Keratinocyte (primary cell): ENCODE results near the gene HCK. TPM values are rescaled to one million over a fixed set of nuclear protein-coding genes. Genes with fewer than 3 reads are reported as not detected.

ENCODE experiments used
- DNase-seq: peaks from one replicate; pipeline ENCODE4 v3.0.0-alpha.2; 2011; ENCODE audit warnings: low read depth, missing footprints, low spot score
- FAIRE-seq: peaks from 2 replicates; lab custom pipeline; 2011; peaks lifted over from hg19 to GRCh38; lab: Jason Lieb, UNC
- H2AFZ ChIP-seq: 2 replicates; pipeline ENCODE4 v1.6.0; 2012; ENCODE audit warnings: low read length, control low read depth, inconsistent platforms; ENCODE audit not compliant: control insufficient read depth
- H3K27ac ChIP-seq: 2 replicates; pipeline ENCODE4 v1.5.1; 2011; ENCODE audit warnings: low read length; ENCODE audit not compliant: control insufficient read depth, insufficient read depth
- H3K27me3 ChIP-seq: 3 replicates; pipeline ENCODE4 v1.6.0; 2011; ENCODE audit warnings: low read length; ENCODE audit not compliant: control insufficient read depth, insufficient read depth; ENCODE audit errors: extremely low read depth
- H3K36me3 ChIP-seq, 2 experiments: 2 replicates in 1 of 2; 3 replicates in 1 of 2; pipeline ENCODE4 v1.5.1; 2011; ENCODE audit warnings: low read length in 2 of 2, mild to moderate bottlenecking in 1 of 2; ENCODE audit not compliant: control insufficient read depth in 2 of 2, insufficient read depth in 2 of 2; ENCODE audit errors: extremely low read depth in 1 of 2
- H3K4me1 ChIP-seq: 3 replicates; pipeline ENCODE4 v1.5.1; 2011; ENCODE audit warnings: low read length; ENCODE audit not compliant: control insufficient read depth, insufficient read depth; ENCODE audit errors: extremely low read depth
- H3K4me2 ChIP-seq: 3 replicates; pipeline ENCODE4 v1.6.0; 2011; ENCODE audit warnings: low read depth, low read length; ENCODE audit not compliant: control insufficient read depth, insufficient read depth; ENCODE audit errors: extremely low read depth
- H3K4me3 ChIP-seq, 3 experiments: fragments of 200-600 bp in 1 of 3; sonication (generic) in 1 of 3; 2 replicates in 2 of 3; 3 replicates in 1 of 3; pipeline ENCODE4 v1.5.1; 2011 to 2016; ENCODE audit warnings: low read length in 3 of 3, mild to moderate bottlenecking in 3 of 3, control low read depth in 2 of 3, inconsistent platforms in 1 of 3, low read depth in 1 of 3, mixed read lengths in 1 of 3, mixed run types in 1 of 3, moderate library complexity in 1 of 3; ENCODE audit not compliant: control insufficient read depth in 2 of 3, insufficient read depth in 2 of 3; ENCODE audit errors: extremely low read depth in 1 of 3
- H3K79me2 ChIP-seq: 2 replicates; pipeline ENCODE4 v1.6.0; 2012; ENCODE audit warnings: low read length; ENCODE audit not compliant: control insufficient read depth, insufficient read depth
- H3K9ac ChIP-seq: 3 replicates; pipeline ENCODE4 v1.6.0; 2011; ENCODE audit warnings: low read length; ENCODE audit not compliant: control insufficient read depth, insufficient read depth; ENCODE audit errors: extremely low read depth
- H3K9me1 ChIP-seq: 3 replicates; pipeline ENCODE4 v1.6.0; 2011; ENCODE audit warnings: low read length; ENCODE audit not compliant: control insufficient read depth, insufficient read depth; ENCODE audit errors: extremely low read depth
- H3K9me3 ChIP-seq: 2 replicates; pipeline ENCODE4 v1.5.1; 2012; ENCODE audit warnings: low read depth, low read length; ENCODE audit not compliant: control insufficient read depth
- H4K20me1 ChIP-seq: 3 replicates; pipeline ENCODE4 v1.6.0; 2011; ENCODE audit warnings: low read length; ENCODE audit not compliant: control insufficient read depth, insufficient read depth; ENCODE audit errors: extremely low read depth
- CTCF ChIP-seq, 3 experiments: IDR thresholded peaks in 1 of 3; conservative IDR thresholded peaks in 1 of 3; optimal IDR thresholded peaks in 1 of 3; 2 replicates in 2 of 3; 3 replicates in 1 of 3; pipeline versions ENCODE3 to v1.5.1; 2011; ENCODE audit warnings: low read length in 3 of 3, mild to moderate bottlenecking in 3 of 3, moderate library complexity in 2 of 3, control low read depth in 1 of 3, inconsistent platforms in 1 of 3; ENCODE audit not compliant: insufficient read depth in 2 of 3; ENCODE audit errors: extremely low read depth in 1 of 3
- EZH2 ChIP-seq: IDR thresholded peaks from one replicate; pipeline ENCODE4 v1.6.1; 2012; ENCODE audit warnings: inconsistent platforms, mild to moderate bottlenecking, low read length, moderate library complexity
- dilution Hi-C: fragments of 300-500 bp; cut with MboI; formaldehyde crosslinking; loops from one replicate; pipeline ENCODE4 v1.7.0; 2020; ENCODE audit warnings: low sequenced_read_pairs; ENCODE audit not compliant: extremely low pct_ligation_motif_present
- polyA plus RNA-seq, 5 experiments: library from polyadenylated mRNA; depleted of rRNA in 3 of 5; stranded (reverse) in 3 of 5; stranded (forward) in 1 of 5; unstranded in 1 of 5; fragments of >200 nt; gene quantifications; 1 replicate in 1 of 5; 2 replicates in 3 of 5; 3 replicates in 1 of 5; pipeline versions ENCODE4 v1.2.1 to v1.2.3, GENCODE V29; 2011 to 2012; ENCODE audit warnings: missing spikeins in 2 of 5, low read depth in 1 of 5, low replicate concordance in 1 of 5

The HCK gene
- polyA plus RNA-seq, 1 donor (not counting 4 experiments of a cell fraction or from before 2014, with no cell fraction given): not detected

DNA sequence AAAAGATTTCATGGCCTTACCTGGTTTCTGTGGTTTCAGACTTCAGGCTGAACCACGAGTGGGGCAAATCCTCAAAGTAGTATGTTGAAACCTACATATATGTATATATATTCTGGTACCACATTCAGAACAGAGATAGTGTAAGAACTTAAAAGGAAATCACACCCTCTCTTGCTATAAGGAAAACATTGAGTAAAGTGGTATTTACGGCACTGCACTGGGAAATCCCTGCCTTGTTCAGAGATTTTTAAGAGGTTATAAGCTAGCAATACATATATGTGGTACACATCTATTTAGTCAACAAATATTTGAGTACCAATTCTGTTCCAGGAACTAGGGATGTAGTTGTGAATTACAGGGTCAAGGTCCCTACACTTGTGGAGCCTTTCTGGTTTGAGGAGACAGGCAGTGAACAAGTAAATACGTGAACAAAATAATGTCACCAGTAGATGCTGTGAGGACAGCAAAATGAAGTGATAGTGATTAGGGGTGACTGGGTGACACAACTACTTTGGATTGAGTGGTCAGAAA, 59.2 kb downstream of the HCK start:
- H3K27me3 ChIP-seq: no peaks in the 10 kb centered on the region
- H2AFZ ChIP-seq: no peak overlapping the region
- peaks cover 20% of the 10 kb centered on the region for H3K4me1 ChIP-seq
- TF ChIP-seq CTCF (optimal IDR thresholded peaks at IDR 0.05 in 1 of 3, IDR thresholded peaks at IDR 0.05 in 1 of 3, conservative IDR thresholded peaks at IDR 0.05 in 1 of 3; ENCODE audit: extremely low read depth in 1 of 3, insufficient read depth in 2 of 3, low read length in 3 of 3): no peak
- no peak for TF ChIP-seq EZH2
- peaks cover 7% of the 10 kb centered on the region for H4K20me1 ChIP-seq
- DNase-seq: no peak
- dilution Hi-C loops: no loop called here
- H3K9me3 ChIP-seq: no peaks in the 10 kb centered on the region
- no peak overlapping the region for H3K4me3 ChIP-seq
- H3K79me2 ChIP-seq: peaks cover 63% of the 10 kb centered on the region
- H3K27ac ChIP-seq: no peak overlapping the region
- H3K9ac ChIP-seq: no peak overlapping the region
- H3K36me3 ChIP-seq: peaks cover 1 to 15% of the 10 kb centered on the region in 2 experiments
- H3K4me2 ChIP-seq: peak overlapping the region; percentile 91
- peaks cover 5% of the 10 kb centered on the region for H3K9me1 ChIP-seq
- FAIRE-seq: no peak

- dilution Hi-C loops: no loop called here
- no peaks in the 10 kb centered on the region for H3K27me3 ChIP-seq
Measured at GRCh38 chr20:32111753-32112152, 59.7 kb downstream of the HCK start.

More at GRCh38 chr20:32111753-32112152, 59.7 kb downstream of the HCK start:
- no peak for DNase-seq
- H3K4me3 ChIP-seq: no peak overlapping the region
- peaks cover 7% of the 10 kb centered on the region for H3K9me1 ChIP-seq
- H3K4me2 ChIP-seq: no peak overlapping the region
- FAIRE-seq: no peak
- H3K9me3 ChIP-seq: no peaks in the 10 kb centered on the region
- peaks cover 68% of the 10 kb centered on the region for H3K79me2 ChIP-seq
- peaks cover 7% of the 10 kb centered on the region for H4K20me1 ChIP-seq
- H3K36me3 ChIP-seq: peaks cover 3 to 19% of the 10 kb centered on the region in 2 experiments
- TF ChIP-seq EZH2 (no peak), CTCF (optimal IDR thresholded peaks at IDR 0.05 in 1 of 3, IDR thresholded peaks at IDR 0.05 in 1 of 3, conservative IDR thresholded peaks at IDR 0.05 in 1 of 3; ENCODE audit: extremely low read depth in 1 of 3, insufficient read depth in 2 of 3, low read length in 3 of 3) (no peak)
- H3K4me1 ChIP-seq: peaks cover 20% of the 10 kb centered on the region
- H3K9ac ChIP-seq: no peak overlapping the region
- no peak overlapping the region for H2AFZ ChIP-seq
- H3K27ac ChIP-seq: no peak overlapping the region
